ENCODE measurements around the gene CPOX. TPM values are rescaled to one million over a fixed set of nuclear protein-coding genes. Genes with fewer than 3 reads are reported as not detected.
A peak's percentile ranks its signal among the peaks of the same experiment; 100 is the strongest.
"Not testable (repeated sequence)": the region's sequence is repeated elsewhere in the genome, so short reads cannot be mapped to it uniquely, and the experiment has no call there.

The CPOX gene
- total RNA-seq (10.8 TPM), polyA plus RNA-seq (ENCODE audit: insufficient read depth in 1 of 8, insufficient read length in 8 of 8, low replicate concordance in 1 of 8) (10 to 100 TPM; 12.8 to 16.0 (median 14.3) TPM)
- long read RNA-seq, donor 1, partial matches to known transcripts: 0 of 2 reads
- long read RNA-seq, donor 1, other reads (novel, unspliced or antisense): 0 of 2 reads
- long read RNA-seq, donor 2: 0 reads
- long read RNA-seq, donor 3, transcript CPOX-201 (7 exons, 2,821 nt): major isoform, 6 of 6 reads
- long read RNA-seq, donor 3, partial matches to known transcripts: 0 of 6 reads
- long read RNA-seq, donor 3, other reads (novel, unspliced or antisense): 0 of 6 reads
- long read RNA-seq, donor 4: 0 reads
- long read RNA-seq, donor 5, transcript CPOX-201 (7 exons, 2,821 nt): major isoform, 5 of 5 reads
- long read RNA-seq, donor 5, partial matches to known transcripts: 0 of 5 reads
- long read RNA-seq, donor 5, other reads (novel, unspliced or antisense): 0 of 5 reads
- long read RNA-seq, donor 6, partial matches to known transcripts: 0 of 1 reads
- long read RNA-seq, donor 6, other reads (novel, unspliced or antisense): 0 of 1 reads
- long read RNA-seq, donor 7, partial matches to known transcripts: 0 of 2 reads
- long read RNA-seq, donor 7, other reads (novel, unspliced or antisense): 0 of 2 reads
- long read RNA-seq, donor 8, partial matches to known transcripts: 0 of 2 reads
- long read RNA-seq, donor 8, other reads (novel, unspliced or antisense): 0 of 2 reads
- long read RNA-seq, donor 9, partial matches to known transcripts: 0 of 3 reads
- long read RNA-seq, donor 9, other reads (novel, unspliced or antisense): 0 of 3 reads
- long read RNA-seq, donor 10, partial matches to known transcripts: 0 of 1 reads
- long read RNA-seq, donor 10, other reads (novel, unspliced or antisense): 0 of 1 reads
- long read RNA-seq, donor 11, partial matches to known transcripts: 0 of 1 reads
- long read RNA-seq, donor 11, other reads (novel, unspliced or antisense): 0 of 1 reads

GRCh38 chr3:98593046-98593936 lies at the start of gene CPOX:
TSS of gene CPOX (minus strand) at chr3:98593611. CDS start at chr3:98593504, 107 bp downstream.
- under 1% methylated on average over 83 of the region's 84 CpGs for WGBS (ENCODE audit: insufficient coverage)
- H3K4me1 ChIP-seq (ENCODE audit: control insufficient read depth, insufficient read depth, low read length): peaks cover 9% of the 10 kb centered on the region

GRCh38 chr3:98642769-98643168 lies 49.4 kb upstream of the CPOX start:
- H3K36me3 ChIP-seq (ENCODE audit: control insufficient read depth, insufficient read depth, low read length); DNase-seq; H3K4me3 ChIP-seq (ENCODE audit: low read length); H3K27me3 ChIP-seq (ENCODE audit: control insufficient read depth, insufficient read depth, low read length); H3K4me1 ChIP-seq (ENCODE audit: control insufficient read depth, insufficient read depth, low read length); H3K27ac ChIP-seq (ENCODE audit: low read length); H3K9me3 ChIP-seq (replicated peaks; ENCODE audit: control insufficient read depth, low read depth, low read length): not testable (repeated sequence)
- WGBS (ENCODE audit: insufficient coverage): no CpG with 5 or more reads among the region's 9 CpGs

More at GRCh38 chr3:98593046-98593936, at the start of gene CPOX:
- Histone ChIP-seq H3K4me3 (ENCODE audit: low read length) (peak within 1 kb of the TSS; percentile 82), H3K9me3 (replicated peaks; ENCODE audit: control insufficient read depth, low read depth, low read length) (no peaks in the 10 kb centered on the region), H3K36me3 (ENCODE audit: control insufficient read depth, insufficient read depth, low read length) (peaks cover 7% of the 10 kb centered on the region), H3K27ac (ENCODE audit: low read length) (peak within 1 kb of the TSS; percentile 82), H3K27me3 (ENCODE audit: control insufficient read depth, insufficient read depth, low read length) (no peaks in the 10 kb centered on the region)
- DNase-seq: peak; percentile 94

DNA sequence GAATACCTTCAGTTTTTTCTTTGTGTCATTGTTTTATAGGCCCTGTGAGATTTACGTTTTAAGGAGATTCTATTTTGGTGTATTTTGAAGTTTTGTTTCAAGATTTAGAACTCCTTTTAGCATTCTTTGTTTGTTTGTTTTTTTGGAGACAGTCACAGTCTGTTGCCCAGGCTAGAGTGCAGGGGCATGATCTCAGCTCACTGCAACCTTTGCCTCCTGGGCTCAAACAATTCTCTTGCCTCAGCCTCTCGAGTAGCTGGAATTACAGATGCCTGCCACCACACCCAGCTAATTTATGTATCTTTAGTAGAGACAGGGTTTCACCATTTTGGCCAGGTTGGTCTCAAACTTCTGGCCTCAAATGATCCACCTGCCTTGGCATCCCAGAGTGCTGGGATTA lies 48.3 kb upstream of the CPOX start:
- not testable (repeated sequence) for H3K27me3 ChIP-seq (ENCODE audit: control insufficient read depth, insufficient read depth, low read length); H3K27ac ChIP-seq (ENCODE audit: low read length); H3K9me3 ChIP-seq (replicated peaks; ENCODE audit: control insufficient read depth, low read depth, low read length); DNase-seq; H3K4me3 ChIP-seq (ENCODE audit: low read length); H3K4me1 ChIP-seq (ENCODE audit: control insufficient read depth, insufficient read depth, low read length); H3K36me3 ChIP-seq (ENCODE audit: control insufficient read depth, insufficient read depth, low read length)
- no CpG with 5 or more reads among the region's 2 CpGs for WGBS (ENCODE audit: insufficient coverage)

- not testable (repeated sequence) for DNase-seq; H3K27ac ChIP-seq (ENCODE audit: low read length)
- WGBS (ENCODE audit: insufficient coverage): no CpG with 5 or more reads among the region's 2 CpGs
Measured at GRCh38 chr3:98638515-98638914, 45.1 kb upstream of the CPOX start.

GRCh38 chr3:98630416-98630815 lies 37.0 kb upstream of the CPOX start:
- no peak overlapping the region for H3K27ac ChIP-seq (ENCODE audit: low read length)
- H3K9me3 ChIP-seq (replicated peaks; ENCODE audit: control insufficient read depth, low read depth, low read length): no peaks in the 10 kb centered on the region
- no peaks in the 10 kb centered on the region for H3K27me3 ChIP-seq (ENCODE audit: control insufficient read depth, insufficient read depth, low read length)
- 95% methylated on average over 3 of the region's 3 CpGs for WGBS (ENCODE audit: insufficient coverage)
- H3K4me1 ChIP-seq (ENCODE audit: control insufficient read depth, insufficient read depth, low read length): no peaks in the 10 kb centered on the region
- no peak overlapping the region for H3K4me3 ChIP-seq (ENCODE audit: low read length)
- no peak for DNase-seq
- no peaks in the 10 kb centered on the region for H3K36me3 ChIP-seq (ENCODE audit: control insufficient read depth, insufficient read depth, low read length)

More at GRCh38 chr3:98638515-98638914, 45.1 kb upstream of the CPOX start:
- H3K4me1 ChIP-seq (ENCODE audit: control insufficient read depth, insufficient read depth, low read length); H3K4me3 ChIP-seq (ENCODE audit: low read length); H3K9me3 ChIP-seq (replicated peaks; ENCODE audit: control insufficient read depth, low read depth, low read length); H3K27me3 ChIP-seq (ENCODE audit: control insufficient read depth, insufficient read depth, low read length); H3K36me3 ChIP-seq (ENCODE audit: control insufficient read depth, insufficient read depth, low read length): not testable (repeated sequence)

DNA sequence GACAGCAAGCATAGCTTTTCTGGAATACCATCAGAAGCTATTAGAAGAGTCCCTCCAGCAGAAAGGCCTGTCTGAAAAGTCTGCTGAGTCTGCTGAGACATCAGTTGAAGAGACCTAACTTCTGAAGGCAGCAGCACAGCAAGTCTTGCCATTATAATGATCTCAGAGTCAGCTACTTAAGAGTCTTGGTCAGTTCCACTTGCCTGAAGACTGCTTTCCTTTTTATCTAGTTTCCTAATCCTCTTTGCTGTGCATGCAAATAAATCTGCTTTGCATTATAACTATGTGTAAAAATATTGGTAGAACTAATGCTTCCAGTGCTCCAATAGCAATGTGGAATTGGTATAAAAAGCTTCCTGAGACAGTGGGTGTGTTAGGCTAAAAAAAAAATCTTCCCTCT lies 34.9 kb upstream of the CPOX start:
- Histone ChIP-seq H3K4me1 (ENCODE audit: control insufficient read depth, insufficient read depth, low read length) (no peaks in the 10 kb centered on the region), H3K9me3 (replicated peaks; ENCODE audit: control insufficient read depth, low read depth, low read length) (no peaks in the 10 kb centered on the region), H3K4me3 (ENCODE audit: low read length) (no peak overlapping the region), H3K36me3 (ENCODE audit: control insufficient read depth, insufficient read depth, low read length) (no peaks in the 10 kb centered on the region), H3K27me3 (ENCODE audit: control insufficient read depth, insufficient read depth, low read length) (no peaks in the 10 kb centered on the region), H3K27ac (ENCODE audit: low read length) (no peak overlapping the region)
- DNase-seq: no peak

- H3K36me3 ChIP-seq (ENCODE audit: control insufficient read depth, insufficient read depth, low read length): no peaks in the 10 kb centered on the region
- H3K27me3 ChIP-seq (ENCODE audit: control insufficient read depth, insufficient read depth, low read length): no peaks in the 10 kb centered on the region
- H3K9me3 ChIP-seq (replicated peaks; ENCODE audit: control insufficient read depth, low read depth, low read length): no peaks in the 10 kb centered on the region
- no peak overlapping the region for H3K27ac ChIP-seq (ENCODE audit: low read length)
- no peak overlapping the region for H3K4me3 ChIP-seq (ENCODE audit: low read length)
- no CpG with 5 or more reads among the region's 4 CpGs for WGBS (ENCODE audit: insufficient coverage)
- no peaks in the 10 kb centered on the region for H3K4me1 ChIP-seq (ENCODE audit: control insufficient read depth, insufficient read depth, low read length)
- DNase-seq: no peak
Measured at GRCh38 chr3:98626151-98626550, 32.7 kb upstream of the CPOX start.

GRCh38 chr3:98623572-98624280 lies 30.3 kb upstream of the CPOX start:
- H3K36me3 ChIP-seq (ENCODE audit: control insufficient read depth, insufficient read depth, low read length): no peaks in the 10 kb centered on the region
- H3K4me1 ChIP-seq (ENCODE audit: control insufficient read depth, insufficient read depth, low read length): no peaks in the 10 kb centered on the region
- no peak overlapping the region for H3K4me3 ChIP-seq (ENCODE audit: low read length)
- WGBS (ENCODE audit: insufficient coverage): 60% methylated on average over 1 of the region's 3 CpGs
- no peaks in the 10 kb centered on the region for H3K27me3 ChIP-seq (ENCODE audit: control insufficient read depth, insufficient read depth, low read length)
- DNase-seq: no peak
- H3K9me3 ChIP-seq (replicated peaks; ENCODE audit: control insufficient read depth, low read depth, low read length): no peaks in the 10 kb centered on the region
- no peak overlapping the region for H3K27ac ChIP-seq (ENCODE audit: low read length)

- Histone ChIP-seq H3K27me3 (ENCODE audit: control insufficient read depth, insufficient read depth, low read length) (no peaks in the 10 kb centered on the region), H3K4me3 (ENCODE audit: low read length) (no peak overlapping the region), H3K9me3 (replicated peaks; ENCODE audit: control insufficient read depth, low read depth, low read length) (no peaks in the 10 kb centered on the region), H3K4me1 (ENCODE audit: control insufficient read depth, insufficient read depth, low read length) (no peaks in the 10 kb centered on the region), H3K36me3 (ENCODE audit: control insufficient read depth, insufficient read depth, low read length) (no peaks in the 10 kb centered on the region), H3K27ac (ENCODE audit: low read length) (no peak overlapping the region)
- WGBS (ENCODE audit: insufficient coverage): no CpG with 5 or more reads among the region's 2 CpGs
- DNase-seq: no peak
Measured at GRCh38 chr3:98617841-98618240, 24.4 kb upstream of the CPOX start.
